Medulla oblongata (tissue), 1 donor: ENCODE data around the gene CCDC154.

Experiments
- DNase-seq: peaks from one replicate; pipeline ENCODE4 v3.0.0-alpha.2; 2015; ENCODE audit errors: extremely low spot score

CCDC154 gene

GRCh38 chr16:1425616-1426370 lies 18.6 kb downstream of the CCDC154 start:
- DNase-seq, result no peak

DNA sequence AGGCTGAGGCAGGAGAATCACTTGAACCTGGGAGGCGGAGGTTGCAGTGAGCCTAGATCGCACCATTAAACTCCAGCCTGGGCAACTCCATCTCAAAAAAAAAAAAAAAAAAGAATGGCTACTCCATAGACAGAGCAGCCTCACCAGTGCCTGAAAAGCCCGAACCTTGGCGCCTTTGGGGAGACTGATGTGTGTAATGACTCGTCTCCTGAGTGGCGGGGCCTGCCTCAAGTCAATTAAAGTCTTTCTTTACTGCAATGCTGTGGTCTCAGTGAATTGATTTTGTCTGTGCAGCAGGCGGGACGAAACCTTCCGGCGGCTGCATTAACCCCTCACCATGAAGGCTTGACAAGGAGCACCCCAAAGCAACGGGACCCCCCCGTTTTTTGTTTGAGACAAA lies 20.3 kb downstream of the CCDC154 start:
- no peak for DNase-seq

GRCh38 chr16:1422076-1422475 lies 22.3 kb downstream of the CCDC154 start:
- DNase-seq, result no peak

DNA sequence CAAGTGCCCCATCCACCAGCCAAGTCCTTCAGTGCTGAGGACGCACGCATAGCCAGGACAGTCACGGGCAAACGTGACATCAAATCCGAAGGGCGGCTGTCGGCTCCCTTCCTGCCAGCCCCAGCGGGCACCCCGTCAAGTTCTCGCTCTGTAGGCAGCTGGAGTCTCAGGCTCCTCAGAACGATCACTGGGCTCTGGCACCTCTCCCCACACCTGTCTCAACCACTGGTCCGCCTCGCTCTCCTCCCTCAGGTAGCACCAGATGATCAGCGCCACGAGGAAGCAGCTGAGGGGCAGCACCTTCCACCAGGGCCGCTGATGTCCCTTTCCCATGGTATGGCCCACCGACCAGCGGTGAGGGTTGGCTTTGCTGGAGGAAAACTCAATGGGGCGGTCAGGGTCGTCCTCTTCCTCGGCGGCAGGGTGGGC lies 24.2 kb downstream of the CCDC154 start:
- no peak for DNase-seq

- no peak for DNase-seq
Measured at GRCh38 chr16:1416521-1416941, 27.8 kb downstream of the CCDC154 start.

GRCh38 chr16:1414532-1415260 lies 29.7 kb downstream of the CCDC154 start, which contains the start of gene UNKL:
Gene UNKL, minus strand, starts transcription at chr16:1414704. Its CDS starts 13 bp downstream, at chr16:1414691.
- peak; percentile 34 for DNase-seq

DNA sequence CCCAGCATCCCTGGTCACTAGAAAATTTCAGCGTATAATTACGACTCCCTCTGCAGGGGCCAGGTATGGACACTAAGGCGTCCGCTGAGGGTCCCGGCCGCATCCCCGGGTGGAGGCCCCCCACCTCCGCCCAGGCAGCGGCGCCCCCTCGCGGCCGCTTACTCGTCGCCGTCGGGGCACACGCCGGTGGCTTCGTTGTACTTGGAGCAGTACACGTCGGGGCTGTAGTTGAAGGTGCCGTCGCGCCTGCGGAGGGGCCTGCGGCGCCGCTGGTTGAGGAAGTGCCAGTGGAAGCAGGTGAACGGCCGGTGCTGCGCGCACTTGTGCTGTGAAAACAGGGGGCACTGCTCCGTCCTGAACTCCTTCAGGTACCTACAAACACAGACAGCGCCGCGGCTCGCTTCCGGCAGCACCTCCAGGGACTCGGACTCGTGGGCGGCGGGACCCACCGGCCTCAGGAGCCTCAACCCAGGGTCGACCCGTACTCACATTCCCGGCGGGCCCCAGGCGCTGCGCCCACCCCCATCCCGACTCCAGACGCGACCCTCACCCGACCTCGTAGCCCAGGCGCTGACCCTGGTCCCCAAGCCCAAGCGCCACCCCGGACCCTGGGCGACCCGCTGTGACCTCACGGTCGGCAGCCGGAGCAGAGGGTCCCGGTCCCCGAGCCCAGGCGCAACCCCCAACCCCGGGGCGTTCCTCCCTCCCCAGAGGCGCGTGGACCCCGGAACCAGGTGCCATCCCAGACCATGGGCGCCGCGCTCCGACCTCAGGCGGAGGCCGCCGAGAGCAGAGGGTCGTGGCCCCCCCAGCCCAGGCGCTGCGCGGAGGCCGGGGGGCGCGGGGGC lies 30.4 kb downstream of the CCDC154 start:
- DNase-seq, result peak; percentile 38

- no peak for DNase-seq
Measured at GRCh38 chr16:1412847-1413246, 31.5 kb downstream of the CCDC154 start.

- peak; percentile 93 for DNase-seq
Measured at GRCh38 chr16:1408171-1408837, 36.1 kb downstream of the CCDC154 start.

DNA sequence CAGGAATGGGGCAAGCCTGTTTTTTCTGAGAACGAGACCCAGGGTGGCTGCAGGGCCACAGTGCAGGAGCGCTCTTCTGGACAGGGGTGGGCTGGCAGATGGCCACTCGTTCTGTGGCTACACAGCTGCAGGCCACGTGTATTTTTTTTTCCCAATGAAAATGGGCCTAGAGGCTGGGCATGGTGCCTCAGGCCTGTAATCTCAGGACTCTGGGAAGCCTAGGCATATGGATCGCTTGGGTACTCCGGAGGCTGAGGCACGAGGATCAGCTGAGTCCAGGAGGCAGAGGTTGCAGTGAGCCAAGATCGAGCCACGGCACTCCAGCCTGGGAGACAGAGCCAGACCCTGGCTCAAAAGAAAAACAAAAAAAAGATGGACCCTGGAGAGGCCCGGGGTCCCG lies 36.6 kb downstream of the CCDC154 start:
- DNase-seq, result peak; percentile 12

DNA sequence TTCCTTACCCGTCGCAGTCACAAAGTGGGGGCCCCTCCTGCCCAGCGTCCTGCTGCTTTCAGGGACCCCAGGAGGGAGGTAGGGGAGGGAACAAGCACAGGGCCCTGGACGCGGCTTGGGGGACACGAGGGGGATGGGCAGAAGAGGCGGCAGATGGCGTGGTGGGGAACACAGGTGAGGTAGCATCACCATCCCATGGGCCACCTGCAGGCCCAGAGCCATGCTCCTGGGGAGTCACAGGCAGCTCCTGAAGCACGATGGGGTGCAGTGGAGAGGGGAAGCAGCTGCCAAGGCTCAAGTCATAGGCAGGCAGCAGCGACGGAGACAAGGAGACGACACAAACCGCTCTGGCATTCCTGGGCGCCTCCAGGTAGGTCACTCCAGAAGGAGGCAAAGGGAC lies 40.6 kb downstream of the CCDC154 start:
- no peak for DNase-seq

DNA sequence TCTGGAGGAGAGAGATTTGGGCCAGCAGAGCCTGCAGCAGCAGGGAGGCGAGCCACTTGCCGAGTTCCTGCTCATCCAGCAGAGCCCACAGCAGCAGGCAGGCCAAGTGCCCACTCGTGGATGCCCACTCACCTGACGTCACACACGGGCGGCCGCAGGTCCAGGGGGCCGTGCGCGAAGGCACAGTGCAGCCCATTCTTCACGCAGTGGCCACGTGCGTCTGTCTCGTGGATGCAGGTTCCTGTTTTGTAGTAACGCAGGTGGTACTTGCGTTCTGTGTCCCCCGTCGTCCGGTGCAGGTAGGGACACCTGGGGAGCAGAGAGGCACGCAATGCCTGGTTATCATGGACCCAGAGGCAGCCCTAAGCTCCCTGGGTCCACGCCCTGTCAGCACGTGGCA lies 41.3 kb downstream of the CCDC154 start:
- no peak for DNase-seq

DNA sequence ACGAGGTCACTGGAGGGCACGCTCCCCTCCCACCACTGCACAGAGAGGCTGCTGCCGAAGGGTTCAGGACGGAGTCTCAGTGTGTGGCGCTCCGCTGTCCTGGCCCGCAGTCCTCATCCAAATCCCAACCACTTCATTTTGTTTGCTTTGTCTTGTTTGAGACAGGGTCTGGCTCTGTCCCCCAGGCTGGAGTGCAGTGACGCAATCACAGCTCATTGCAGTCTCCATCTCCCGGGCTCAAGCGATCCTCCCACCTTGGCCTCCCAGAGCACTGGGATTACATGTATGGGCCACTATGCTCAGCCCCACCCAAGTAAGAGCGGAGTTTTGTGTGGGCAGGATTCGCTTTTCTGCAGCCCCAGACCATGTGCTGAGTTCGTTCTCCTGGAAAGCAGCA lies 42.6 kb downstream of the CCDC154 start:
- no peak for DNase-seq

- no peak for DNase-seq
Measured at GRCh38 chr16:1401061-1401757, 43.1 kb downstream of the CCDC154 start.

GRCh38 chr16:1398826-1399581 lies 45.4 kb downstream of the CCDC154 start:
- DNase-seq, result no peak

DNA sequence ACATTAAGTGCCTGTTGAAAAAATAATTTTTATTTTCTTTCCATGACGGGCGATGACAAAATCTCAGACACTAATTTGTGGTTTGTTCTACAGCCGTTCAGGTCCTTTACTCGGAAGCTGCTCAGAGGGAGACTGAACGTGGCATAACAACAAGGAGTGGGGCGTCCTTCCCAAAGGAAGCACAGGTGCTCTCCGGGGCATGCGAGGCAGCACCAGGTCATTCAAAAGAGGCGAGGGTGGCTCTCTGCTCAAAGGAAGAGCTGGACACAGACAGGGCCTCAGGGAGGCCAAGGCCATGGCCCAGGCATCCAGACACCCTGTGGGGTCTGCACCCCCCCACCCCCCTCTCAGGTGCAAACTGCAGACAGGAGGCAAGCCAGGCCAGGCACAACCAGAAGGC lies 46.0 kb downstream of the CCDC154 start:
- no peak for DNase-seq

DNA sequence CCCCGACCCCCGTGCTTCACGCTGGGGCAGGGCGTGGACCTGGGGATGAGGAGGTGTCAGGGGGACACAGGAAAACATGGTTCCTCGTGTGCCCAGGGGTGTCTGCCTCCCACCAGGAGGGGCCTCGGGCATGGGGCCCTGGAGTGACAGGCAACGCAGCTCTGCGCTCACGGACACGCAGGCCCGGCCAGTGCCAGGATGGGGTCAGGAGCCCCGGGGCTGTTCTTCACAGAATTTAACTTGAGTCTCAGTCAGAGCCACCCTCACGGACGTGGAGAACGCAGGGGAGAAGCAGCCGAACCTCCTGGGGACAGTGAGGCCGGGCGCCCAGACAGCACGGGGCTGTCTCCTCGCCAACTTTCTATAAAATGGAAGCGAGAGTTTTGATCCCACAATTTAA lies 46.6 kb downstream of the CCDC154 start:
- DNase-seq, result no peak

DNA sequence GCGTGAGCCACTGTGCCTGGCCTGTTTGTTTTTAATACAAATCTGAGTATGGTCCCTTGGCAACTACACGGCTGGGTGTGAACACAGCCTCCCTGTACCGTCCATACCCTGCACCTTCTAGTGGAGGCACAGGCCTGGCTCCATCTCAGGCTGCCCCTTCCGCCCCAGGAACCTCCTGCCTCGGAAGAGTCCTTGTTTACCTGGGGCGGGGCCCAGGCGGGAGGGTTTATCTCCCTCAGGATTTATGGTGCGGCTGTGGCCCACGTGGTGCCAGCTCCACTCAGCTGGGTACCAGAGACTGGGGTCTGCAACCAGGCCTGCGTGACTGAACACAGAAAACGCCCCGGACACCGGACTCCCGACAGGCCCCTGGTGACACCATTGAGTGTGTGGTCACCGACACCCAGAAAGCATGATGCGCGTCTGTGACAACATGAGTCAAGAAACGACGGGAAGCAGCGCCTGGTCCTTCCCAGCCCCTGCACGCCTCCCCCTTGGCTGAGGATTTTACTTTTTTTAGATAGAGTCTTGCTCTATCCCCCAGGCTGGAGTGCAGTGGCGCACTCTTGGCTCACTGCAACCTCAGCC lies 48.8 kb downstream of the CCDC154 start:
- no peak for DNase-seq

DNA sequence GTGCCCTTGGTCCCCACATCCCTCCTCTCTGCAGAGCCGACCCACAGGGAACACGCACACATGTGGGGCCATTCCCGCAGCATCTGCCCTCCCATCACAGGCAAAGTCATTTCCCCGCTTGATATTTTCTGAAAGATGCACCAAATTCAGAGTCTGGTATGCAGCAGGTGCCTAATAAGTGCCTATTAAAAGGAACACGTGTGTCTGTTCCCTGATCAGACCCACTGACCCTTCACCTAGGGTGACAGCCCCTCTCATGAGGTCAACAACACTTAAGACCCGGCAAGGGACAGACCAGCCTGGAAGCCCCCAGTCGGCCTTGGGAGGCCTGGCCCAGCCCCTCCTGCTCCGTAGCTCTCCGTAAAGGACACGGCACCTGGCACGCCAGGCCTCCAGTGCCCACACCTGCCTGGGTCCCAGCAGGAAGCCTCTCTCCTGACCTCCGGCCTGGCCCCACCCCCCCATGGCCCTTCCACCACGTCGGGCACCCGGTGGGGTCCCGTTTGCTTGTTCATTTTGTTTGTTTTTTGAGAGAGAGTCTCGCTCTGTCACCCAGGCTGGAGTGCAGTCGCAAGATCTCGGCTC lies 49.9 kb downstream of the CCDC154 start:
- no peak for DNase-seq
